ENCODE measurements around the gene MAP2K5.

Gene MAP2K5

GRCh38 chr15:67849538-67849937 is 307.0 kb downstream of the MAP2K5 start:
- in situ Hi-C loops (cut with MboI; ENCODE audit: low sequenced_read_pairs), result loop anchor here (25.0 kb wide), 1 partner anchor 387 kb away; no protein-coding TSS in a partner anchor

DNA sequence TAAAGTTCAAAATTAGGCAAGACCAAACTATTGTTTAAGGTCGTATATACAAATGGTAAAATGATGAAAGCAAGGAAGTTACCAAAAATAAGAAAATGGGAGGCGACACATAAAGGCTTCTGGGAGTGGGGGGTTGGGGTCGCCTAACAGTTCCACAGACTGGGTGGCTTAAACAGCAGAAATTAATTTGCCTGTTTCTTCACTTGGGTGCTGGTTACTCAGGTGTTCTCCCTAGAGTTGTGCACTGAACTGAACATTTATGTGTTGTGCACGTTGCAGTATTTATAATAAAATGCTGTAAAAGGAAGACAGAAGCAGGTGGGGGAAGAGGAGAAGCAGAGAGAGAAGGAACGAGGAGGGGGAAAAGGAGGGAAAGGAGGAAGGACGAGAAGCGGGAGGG is 307.8 kb downstream of the MAP2K5 start:
- in situ Hi-C loops (cut with MboI; ENCODE audit: low sequenced_read_pairs), result loop anchor here (25.0 kb wide), 1 partner anchor 312 kb away; no protein-coding TSS in a partner anchor

- in situ Hi-C loops (cut with MboI; ENCODE audit: low sequenced_read_pairs), result loop anchor here (25.0 kb wide), 1 partner anchor 311 kb away; no protein-coding TSS in a partner anchor
Observed at GRCh38 chr15:67850994-67851571, 308.6 kb downstream of the MAP2K5 start.

DNA sequence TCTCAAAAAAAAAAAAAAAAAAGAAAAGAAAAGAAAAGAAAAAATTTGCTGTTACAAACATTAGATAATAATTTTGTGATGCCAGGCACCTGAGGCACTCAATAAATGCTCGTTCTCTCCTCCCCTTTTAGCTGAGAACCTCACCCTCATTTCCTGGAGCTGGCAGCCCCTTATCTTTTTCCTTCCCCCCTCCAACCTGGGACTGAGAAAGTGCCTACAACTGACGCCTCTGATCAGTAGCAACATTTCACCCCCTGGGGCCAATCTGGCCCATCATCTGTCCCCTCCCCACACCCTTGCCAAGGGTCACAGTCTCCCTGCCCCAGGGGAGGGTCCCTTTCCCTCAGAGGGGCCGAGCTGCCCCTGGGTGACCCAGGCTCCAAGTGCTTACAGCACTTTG is 309.9 kb downstream of the MAP2K5 start:
- in situ Hi-C loops (cut with MboI; ENCODE audit: low sequenced_read_pairs), result loop anchor here (25.0 kb wide), 1 partner anchor 310 kb away; no protein-coding TSS in a partner anchor

GRCh38 chr15:67853454-67853853 is 311.0 kb downstream of the MAP2K5 start:
- in situ Hi-C loops (cut with MboI; ENCODE audit: low sequenced_read_pairs), result loop anchor here (25.0 kb wide), 1 partner anchor 309 kb away; no protein-coding TSS in a partner anchor

DNA sequence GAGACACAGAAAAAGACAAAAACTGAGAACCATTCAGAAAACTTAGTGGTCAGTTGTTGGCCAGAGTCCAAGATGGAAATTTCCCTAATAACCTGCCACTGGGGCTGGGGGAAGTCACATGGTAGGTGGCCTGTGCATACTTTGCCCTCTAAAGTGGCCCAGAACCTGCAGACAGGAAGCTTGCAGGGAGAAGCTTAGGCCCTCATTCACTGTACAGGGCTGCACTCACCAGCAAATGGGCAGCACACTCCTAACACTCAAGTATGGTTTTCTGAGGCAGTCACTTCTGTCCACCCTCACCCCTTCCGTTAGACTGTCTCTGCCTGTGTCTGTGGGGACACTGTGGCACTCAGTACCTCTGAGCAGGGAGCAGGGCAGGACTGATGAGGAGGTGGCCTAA is 311.9 kb downstream of the MAP2K5 start:
- in situ Hi-C loops (cut with MboI; ENCODE audit: low sequenced_read_pairs), result loop anchor here (25.0 kb wide), 1 partner anchor 308 kb away; no protein-coding TSS in a partner anchor

DNA sequence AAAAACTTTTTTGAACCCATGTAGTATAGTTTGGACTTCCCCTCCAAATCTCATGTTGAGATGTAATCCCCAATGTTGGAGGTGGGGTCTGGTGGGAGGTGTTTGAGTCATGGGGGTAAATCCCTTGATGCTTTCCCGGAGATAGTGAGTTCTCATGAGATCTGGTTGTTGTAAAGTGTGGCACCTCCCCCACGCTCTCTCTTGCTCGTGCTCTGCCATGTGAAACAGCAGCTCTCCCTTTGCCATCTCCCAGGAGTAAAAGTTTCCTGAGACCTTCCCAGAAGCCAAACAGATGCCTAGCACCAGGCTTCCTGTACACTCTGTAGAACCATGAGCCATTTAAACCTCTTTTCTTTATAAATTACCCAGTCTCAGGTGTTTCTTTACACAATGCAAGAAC is 313.3 kb downstream of the MAP2K5 start:
- in situ Hi-C loops (cut with MboI; ENCODE audit: low sequenced_read_pairs), result loop anchor here (25.0 kb wide), 1 partner anchor 306 kb away; no protein-coding TSS in a partner anchor

All from HL-60/S4 treated with phorbol 12-myristate 13-acetate at 8.2 ng/mL for 4 days and 3 days (cell line).